HG03457 (cell line): Measurements from ENCODE around the gene ITGA8.
"Not testable (repeated sequence)": the region's sequence is repeated elsewhere in the genome, so short reads cannot be mapped to it uniquely, and the experiment has no call there.

Source experiments
- ATAC-seq: cut with Tn5 transposase; IDR thresholded peaks from one replicate; pipeline ENCODE4 v1.9.1; 2021; ENCODE audit warnings: moderate number of reproducible peaks; ENCODE audit not compliant: unreplicated experiment

ITGA8 gene

GRCh38 chr10:15690031-15690430, 29.7 kb downstream of the ITGA8 start:
- no peak for ATAC-seq

- ATAC-seq = no peak
Observed at GRCh38 chr10:15684768-15685167, 35.0 kb downstream of the ITGA8 start.

GRCh38 chr10:15681076-15681475, 38.6 kb downstream of the ITGA8 start:
- no peak for ATAC-seq

GRCh38 chr10:15678851-15679250, 40.9 kb downstream of the ITGA8 start:
- no peak for ATAC-seq

- no peak for ATAC-seq
Observed at GRCh38 chr10:15672469-15672868, 47.3 kb downstream of the ITGA8 start.

GRCh38 chr10:15670880-15671279, 48.8 kb downstream of the ITGA8 start:
- no peak for ATAC-seq

GRCh38 chr10:15661574-15661973, 58.1 kb downstream of the ITGA8 start:
- ATAC-seq = no peak

GRCh38 chr10:15660990-15661389, 58.7 kb downstream of the ITGA8 start:
- no peak for ATAC-seq

GRCh38 chr10:15658069-15658702, 61.5 kb downstream of the ITGA8 start:
- no peak for ATAC-seq

GRCh38 chr10:15652757-15653156, 67.0 kb downstream of the ITGA8 start:
- no peak for ATAC-seq

- ATAC-seq = no peak
Observed at GRCh38 chr10:15652117-15652516, 67.6 kb downstream of the ITGA8 start.

GRCh38 chr10:15651175-15651574, 68.5 kb downstream of the ITGA8 start:
- ATAC-seq = no peak

GRCh38 chr10:15642095-15642494, 77.6 kb downstream of the ITGA8 start:
- no peak for ATAC-seq

- no peak for ATAC-seq
Observed at GRCh38 chr10:15640536-15641085, 79.1 kb downstream of the ITGA8 start.

- ATAC-seq = no peak
Observed at GRCh38 chr10:15636446-15636845, 83.3 kb downstream of the ITGA8 start.

GRCh38 chr10:15632456-15633091, 87.1 kb downstream of the ITGA8 start:
- no peak for ATAC-seq

- not testable (repeated sequence) for ATAC-seq
Observed at GRCh38 chr10:15631205-15631604, 88.5 kb downstream of the ITGA8 start.

GRCh38 chr10:15630353-15630752, 89.4 kb downstream of the ITGA8 start:
- ATAC-seq = no peak

GRCh38 chr10:15627617-15628196, 92.0 kb downstream of the ITGA8 start:
- ATAC-seq = no peak

- no peak for ATAC-seq
Observed at GRCh38 chr10:15626937-15627336, 92.8 kb downstream of the ITGA8 start.

- no peak for ATAC-seq
Observed at GRCh38 chr10:15625261-15625660, 94.5 kb downstream of the ITGA8 start.
